ENCODE data around the gene DOCK3.

DOCK3 gene

GRCh38 chr3:51044982-51045381 is 370.3 kb downstream of the DOCK3 start:
- TF ChIP-seq RARB (CRISPR knock-in tag; IDR thresholded peaks at IDR 0.05) (no peak), POU6F1 (CRISPR knock-in tag; IDR thresholded peaks at IDR 0.05; ENCODE audit: borderline replicate concordance, low read depth) (no peak), TCF4 (CRISPR knock-in tag; IDR thresholded peaks at IDR 0.05; ENCODE audit: borderline replicate concordance) (no peak), ARNTL (CRISPR knock-in tag; IDR thresholded peaks at IDR 0.05; ENCODE audit: borderline replicate concordance, low read depth) (no peak), ZNF70 (CRISPR knock-in tag; IDR thresholded peaks at IDR 0.05) (no peak), CSRNP3 (CRISPR knock-in tag; IDR thresholded peaks at IDR 0.05) (no peak), ZNF565 (CRISPR knock-in tag; conservative IDR thresholded peaks at IDR 0.05; ENCODE audit: low read depth) (no peak), OSR1 (CRISPR knock-in tag; IDR thresholded peaks at IDR 0.05) (no peak), ISL1 (CRISPR knock-in tag; IDR thresholded peaks at IDR 0.05) (no peak), BACH2 (CRISPR knock-in tag; IDR thresholded peaks at IDR 0.05; ENCODE audit: borderline replicate concordance) (no peak), ESRRG (CRISPR knock-in tag; IDR thresholded peaks at IDR 0.05) (no peak), PATZ1 (CRISPR knock-in tag; IDR thresholded peaks at IDR 0.05; ENCODE audit: borderline replicate concordance) (no peak)
- ATAC-seq = no peak

- ATAC-seq = no peak
- TF ChIP-seq OSR1 (CRISPR knock-in tag; IDR thresholded peaks at IDR 0.05) (no peak), ESRRG (CRISPR knock-in tag; IDR thresholded peaks at IDR 0.05) (no peak), ISL1 (CRISPR knock-in tag; IDR thresholded peaks at IDR 0.05) (no peak), CSDC2 (CRISPR knock-in tag; IDR thresholded peaks at IDR 0.05) (no peak), CREB5 (CRISPR knock-in tag; IDR thresholded peaks at IDR 0.05; ENCODE audit: low read depth) (no peak), ZFP30 (CRISPR knock-in tag; IDR thresholded peaks at IDR 0.05) (no peak), SNAI2 (CRISPR knock-in tag; IDR thresholded peaks at IDR 0.05) (no peak), TSHZ2 (CRISPR knock-in tag; IDR thresholded peaks at IDR 0.05) (no peak), ZNF8 (CRISPR knock-in tag; IDR thresholded peaks at IDR 0.05) (no peak), ZNF565 (CRISPR knock-in tag; conservative IDR thresholded peaks at IDR 0.05; ENCODE audit: low read depth) (no peak), ZFP3 (CRISPR knock-in tag; IDR thresholded peaks at IDR 0.05) (no peak), TOX (CRISPR knock-in tag; IDR thresholded peaks at IDR 0.05; ENCODE audit: borderline replicate concordance) (no peak), BACH2 (CRISPR knock-in tag; IDR thresholded peaks at IDR 0.05; ENCODE audit: borderline replicate concordance) (no peak), TCF4 (CRISPR knock-in tag; IDR thresholded peaks at IDR 0.05; ENCODE audit: borderline replicate concordance) (no peak), ZNF70 (CRISPR knock-in tag; IDR thresholded peaks at IDR 0.05) (no peak), GLIS3 (CRISPR knock-in tag; IDR thresholded peaks at IDR 0.05) (no peak), POU6F1 (CRISPR knock-in tag; IDR thresholded peaks at IDR 0.05; ENCODE audit: borderline replicate concordance, low read depth) (no peak), ZC3H10 (CRISPR knock-in tag; IDR thresholded peaks at IDR 0.05) (no peak), PPARA (CRISPR knock-in tag; IDR thresholded peaks at IDR 0.05; ENCODE audit: borderline replicate concordance) (no peak), PATZ1 (CRISPR knock-in tag; IDR thresholded peaks at IDR 0.05; ENCODE audit: borderline replicate concordance) (no peak)
Measured at GRCh38 chr3:51052562-51052961, 377.8 kb downstream of the DOCK3 start.
